Ascending aorta (tissue), 2 donors: ENCODE results near the gene PCF11. TPM values are rescaled to one million over a fixed set of nuclear protein-coding genes. Genes with fewer than 3 reads are reported as not detected.
A peak's percentile ranks its signal among the peaks of the same experiment; 100 is the strongest.

ENCODE experiments used
- DNase-seq, 2 donors: peaks; one replicate each; pipeline ENCODE4 v3.0.0-alpha.2; 2019; ENCODE audit warnings: low spot score in 2 of 2
- H3K27ac ChIP-seq, 2 donors: fragments of 200-600 bp; sonication (generic); one replicate each; pipeline ENCODE4 v1.5.1; 2016 to 2017; ENCODE audit warnings: mild to moderate bottlenecking in 1 of 2
- H3K27me3 ChIP-seq: fragments of 200-600 bp; sonication (generic); one replicate; pipeline ENCODE4 v1.5.1; 2017
- H3K36me3 ChIP-seq, 2 donors: fragments of 200-600 bp; sonication (generic); one replicate each; pipeline ENCODE4 v1.5.1; 2016
- H3K4me1 ChIP-seq, 2 donors: fragments of 200-600 bp; sonication (generic); one replicate each; pipeline ENCODE4 v1.5.1; 2016 to 2017; ENCODE audit warnings: mild to moderate bottlenecking in 1 of 2
- H3K4me3 ChIP-seq, 2 donors: fragments of 200-600 bp; sonication (generic); one replicate each; pipeline ENCODE4 v1.5.1; 2016 to 2017; ENCODE audit warnings: mild to moderate bottlenecking in 1 of 2
- H3K9me3 ChIP-seq, 2 donors: fragments of 200-600 bp; sonication (generic); one replicate each; pipeline ENCODE4 v1.5.1; 2016
- CTCF ChIP-seq, 3 experiments: fragments of 200-600 bp in 2 of 3; fragments of 450-650 bp in 1 of 3; sonication (generic) in 2 of 3; IDR thresholded peaks; one replicate each; pipeline ENCODE4 v1.5.1; 2016 to 2019; ENCODE audit warnings: antibody characterized with exemption in 3 of 3, mild to moderate bottlenecking in 1 of 3, moderate library complexity in 1 of 3
- intact Hi-C: fragments of 100-400 bp; cut with DNase I; formaldehyde crosslinking; loops from one replicate; pipeline ENCODE4 v1.15.1; 2023
- total RNA-seq: library from RNA; depleted of rRNA; stranded (reverse); fragments of >200 nt; gene quantifications from one replicate; pipeline ENCODE4 v1.1.0, GENCODE V29; 2016

The PCF11 gene
- total RNA-seq, 1 donor from 2014 or later, result 19.2 TPM

GRCh38 chr11:83158965-83159901 lies 2.3 kb downstream of the PCF11 start:
- Histone ChIP-seq H3K27ac (peak overlapping the region; percentile 18 to 99), H3K27me3 (no peaks in the 10 kb centered on the region), H3K4me3 (peak overlapping the region; percentile 92 to 94), H3K9me3 (no peaks in the 10 kb centered on the region), H3K36me3 (peaks cover 2 to 4% of the 10 kb centered on the region in 2 donors), H3K4me1 (peaks cover 8 to 20% of the 10 kb centered on the region in 2 donors)
- intact Hi-C loops, result loop anchor here (10.0 kb wide), 1 partner anchor 434 kb away; no protein-coding TSS in a partner anchor
- TF ChIP-seq CTCF (IDR thresholded peaks at IDR 0.05), result no peak
- DNase-seq, result no peak

GRCh38 chr11:83159902-83160865 lies 3.3 kb downstream of the PCF11 start:
- intact Hi-C loops, result loop anchor here (10.0 kb wide), 1 partner anchor 435 kb away; no protein-coding TSS in a partner anchor
- no peak for TF ChIP-seq CTCF (IDR thresholded peaks at IDR 0.05)
- peaks cover 8 to 22% of the 10 kb centered on the region in 2 donors for H3K4me1 ChIP-seq
- H3K4me3 ChIP-seq, result peak overlapping the region; percentile 92 to 94
- DNase-seq, result no peak
- H3K27me3 ChIP-seq, result no peaks in the 10 kb centered on the region
- H3K9me3 ChIP-seq, result no peaks in the 10 kb centered on the region
- H3K27ac ChIP-seq, result peak overlapping the region in 1 of 2 donors; percentile 99
- H3K36me3 ChIP-seq, result peaks cover 11 to 13% of the 10 kb centered on the region in 2 donors

GRCh38 chr11:83161610-83162199 lies 4.8 kb downstream of the PCF11 start:
- no peak for TF ChIP-seq CTCF (IDR thresholded peaks at IDR 0.05)
- peak overlapping the region in 1 of 2 donors; percentile 58 for H3K27ac ChIP-seq
- peaks cover 22 to 29% of the 10 kb centered on the region in 2 donors for H3K36me3 ChIP-seq
- peak overlapping the region in 1 of 2 donors; percentile 92 for H3K4me3 ChIP-seq
- H3K9me3 ChIP-seq, result no peaks in the 10 kb centered on the region
- intact Hi-C loops, result no loop called here
- peaks cover 2 to 23% of the 10 kb centered on the region in 2 donors for H3K4me1 ChIP-seq
- no peaks in the 10 kb centered on the region for H3K27me3 ChIP-seq
- DNase-seq, result no peak

GRCh38 chr11:83162377-83162776 lies 5.4 kb downstream of the PCF11 start:
- DNase-seq, result no peak
- Histone ChIP-seq H3K4me3 (no peak overlapping the region), H3K27me3 (no peaks in the 10 kb centered on the region), H3K36me3 (peaks cover 28 to 35% of the 10 kb centered on the region in 2 donors), H3K27ac (peak overlapping the region in 1 of 2 donors; percentile 58), H3K4me1 (peaks cover 2 to 23% of the 10 kb centered on the region in 2 donors), H3K9me3 (no peaks in the 10 kb centered on the region)
- intact Hi-C loops, result no loop called here
- TF ChIP-seq CTCF (IDR thresholded peaks at IDR 0.05), result no peak
